Nephron (organoid): ENCODE data around the gene NPHP1.

Source experiments
- H3K27ac Mint-ChIP-seq, 3 experiments: 2 replicates each; pipeline ENCODE4 v1.8.0; 2020; ENCODE audit warnings: mixed read lengths in 3 of 3, mild to moderate bottlenecking in 2 of 3, moderate library complexity in 1 of 3
- H3K27me3 Mint-ChIP-seq: 2 replicates; pipeline ENCODE4 v1.8.0; 2021; ENCODE audit warnings: low read depth, mild to moderate bottlenecking, moderate library complexity, mixed read lengths
- H3K36me3 Mint-ChIP-seq: 2 replicates; pipeline ENCODE4 v1.8.0; 2020; ENCODE audit warnings: low read depth, mixed read lengths
- H3K4me1 Mint-ChIP-seq: 2 replicates; pipeline ENCODE4 v1.8.0; 2020; ENCODE audit warnings: mixed read lengths
- H3K4me3 Mint-ChIP-seq, 3 experiments: 2 replicates each; pipeline ENCODE4 v1.8.0; 2020; ENCODE audit warnings: mild to moderate bottlenecking in 3 of 3, mixed read lengths in 3 of 3, moderate library complexity in 2 of 3
- H3K9me3 Mint-ChIP-seq: 2 replicates; pipeline ENCODE4 v1.8.0; 2020; ENCODE audit warnings: mixed read lengths
- CTCF ChIP-seq, 3 experiments: fragments of 200-600 bp; sonication (generic); IDR thresholded peaks; one replicate each; pipeline ENCODE4 v1.5.0; 2021; ENCODE audit warnings: antibody characterized with exemption in 3 of 3; ENCODE audit not compliant: unreplicated experiment in 3 of 3

The NPHP1 gene

GRCh38 chr2:110124939-110125691 is 79.7 kb downstream of the NPHP1 start:
- H3K4me1 Mint-ChIP-seq = peaks cover 5% of the 10 kb centered on the region
- no peak overlapping the region for H3K4me3 Mint-ChIP-seq
- H3K9me3 Mint-ChIP-seq = no peaks in the 10 kb centered on the region
- H3K36me3 Mint-ChIP-seq = peaks cover 5% of the 10 kb centered on the region
- no peak for TF ChIP-seq CTCF (IDR thresholded peaks at IDR 0.05; ENCODE audit: unreplicated experiment in 3 of 3)
- H3K27ac Mint-ChIP-seq = no peak overlapping the region
- H3K27me3 Mint-ChIP-seq = no peaks in the 10 kb centered on the region

GRCh38 chr2:110124038-110124825 is 80.6 kb downstream of the NPHP1 start:
- Mint-ChIP-seq H3K4me3 (no peak overlapping the region), H3K27ac (no peak overlapping the region), H3K9me3 (no peaks in the 10 kb centered on the region), H3K27me3 (peaks cover 9% of the 10 kb centered on the region), H3K4me1 (peaks cover 5% of the 10 kb centered on the region), H3K36me3 (peaks cover 5% of the 10 kb centered on the region)
- no peak for TF ChIP-seq CTCF (IDR thresholded peaks at IDR 0.05; ENCODE audit: unreplicated experiment in 3 of 3)

DNA sequence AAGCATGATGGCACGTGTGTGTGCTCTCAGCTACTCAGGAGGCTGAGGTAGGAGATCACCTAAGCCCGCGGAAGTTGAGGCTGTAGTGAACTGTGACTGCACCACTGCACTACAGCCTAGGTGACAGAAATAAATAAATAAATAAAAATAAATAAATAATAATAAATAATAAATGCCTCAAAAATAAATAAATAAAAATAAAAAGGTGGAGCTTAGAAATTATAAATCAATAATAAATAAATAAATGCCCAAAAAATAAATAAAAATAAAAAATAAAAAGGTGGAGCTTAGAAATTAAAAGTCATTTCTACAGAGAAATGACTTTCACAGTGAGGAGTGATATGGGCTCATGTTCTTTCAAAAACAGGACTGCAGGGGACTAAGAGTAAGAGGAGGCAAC is 83.2 kb downstream of the NPHP1 start:
- H3K4me1 Mint-ChIP-seq = peaks cover 5% of the 10 kb centered on the region
- no peaks in the 10 kb centered on the region for H3K36me3 Mint-ChIP-seq
- H3K9me3 Mint-ChIP-seq = no peaks in the 10 kb centered on the region
- TF ChIP-seq CTCF (IDR thresholded peaks at IDR 0.05; ENCODE audit: unreplicated experiment in 3 of 3) = no peak
- H3K27ac Mint-ChIP-seq = no peak overlapping the region
- peaks cover 35% of the 10 kb centered on the region for H3K27me3 Mint-ChIP-seq
- H3K4me3 Mint-ChIP-seq = no peak overlapping the region

DNA sequence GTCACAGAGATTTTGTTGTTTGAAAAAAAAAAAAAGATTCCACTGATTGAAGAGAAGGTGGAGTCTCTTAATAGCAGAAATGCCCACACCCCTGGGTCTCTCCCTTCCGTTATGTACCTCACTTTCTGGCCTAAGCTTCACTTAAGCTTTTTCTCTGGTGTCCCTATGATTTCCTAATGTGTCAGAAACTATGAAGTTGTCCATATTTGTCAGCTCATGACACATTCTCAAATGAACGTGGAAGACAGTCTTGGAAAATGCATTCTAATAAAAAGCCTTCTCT is 83.8 kb downstream of the NPHP1 start:
- peaks cover 41% of the 10 kb centered on the region for H3K27me3 Mint-ChIP-seq
- no peak overlapping the region for H3K4me3 Mint-ChIP-seq
- H3K27ac Mint-ChIP-seq = no peak overlapping the region
- H3K9me3 Mint-ChIP-seq = no peaks in the 10 kb centered on the region
- peaks cover 5% of the 10 kb centered on the region for H3K4me1 Mint-ChIP-seq
- TF ChIP-seq CTCF (IDR thresholded peaks at IDR 0.05; ENCODE audit: unreplicated experiment in 3 of 3) = no peak
- H3K36me3 Mint-ChIP-seq = no peaks in the 10 kb centered on the region

GRCh38 chr2:110120171-110121051 is 84.4 kb downstream of the NPHP1 start:
- Mint-ChIP-seq H3K27ac (no peak overlapping the region), H3K4me3 (no peak overlapping the region), H3K9me3 (no peaks in the 10 kb centered on the region), H3K27me3 (peaks cover 47% of the 10 kb centered on the region), H3K36me3 (no peaks in the 10 kb centered on the region), H3K4me1 (peaks cover 3% of the 10 kb centered on the region)
- no peak for TF ChIP-seq CTCF (IDR thresholded peaks at IDR 0.05; ENCODE audit: unreplicated experiment in 3 of 3)
